Stimulated activated CD4-positive, alpha-beta T cell treated with anti-CD3 and anti-CD28 coated beads, Interleukin-1b, Interleukin-23, amount 100 ng/mL, for 1 hour (primary cell): ENCODE data around the gene TCF4.

Experiments
- DNase-seq, 2 donors: peaks; one replicate each; pipeline ENCODE4 v3.0.0-alpha.2; 2020; ENCODE audit warnings: low read depth in 2 of 2

The TCF4 gene

GRCh38 chr18:55321265-55322177 is 266.5 kb downstream of the TCF4 start:
- DNase-seq, result no peak

GRCh38 chr18:55320424-55321264 is 267.3 kb downstream of the TCF4 start:
- no peak for DNase-seq

- DNase-seq, result no peak
Observed at GRCh38 chr18:55319459-55320193, 268.4 kb downstream of the TCF4 start.

- no peak for DNase-seq
Observed at GRCh38 chr18:55318951-55319441, 269.0 kb downstream of the TCF4 start.

GRCh38 chr18:55317864-55318263 is 270.1 kb downstream of the TCF4 start:
- no peak for DNase-seq

GRCh38 chr18:55317324-55317723 is 270.7 kb downstream of the TCF4 start:
- DNase-seq, result no peak

GRCh38 chr18:55316486-55317184 is 271.4 kb downstream of the TCF4 start:
- no peak for DNase-seq

GRCh38 chr18:55314615-55315237 is 273.3 kb downstream of the TCF4 start:
- no peak for DNase-seq

GRCh38 chr18:55314031-55314430 is 274.0 kb downstream of the TCF4 start:
- DNase-seq, result no peak

GRCh38 chr18:55310863-55311262 is 277.1 kb downstream of the TCF4 start:
- no peak for DNase-seq

GRCh38 chr18:55310044-55310676 is 277.8 kb downstream of the TCF4 start:
- no peak for DNase-seq

- no peak for DNase-seq
Observed at GRCh38 chr18:55309249-55309648, 278.7 kb downstream of the TCF4 start.

- DNase-seq, result no peak
Observed at GRCh38 chr18:55307505-55307904, 280.5 kb downstream of the TCF4 start.

- no peak for DNase-seq
Observed at GRCh38 chr18:55306359-55307024, 281.5 kb downstream of the TCF4 start.

- no peak for DNase-seq
Observed at GRCh38 chr18:55302167-55302833, 285.7 kb downstream of the TCF4 start.

- DNase-seq, result no peak
Observed at GRCh38 chr18:55301824-55302166, 286.2 kb downstream of the TCF4 start.

GRCh38 chr18:55300936-55301531 is 287.0 kb downstream of the TCF4 start:
- DNase-seq, result no peak

- DNase-seq, result no peak
Observed at GRCh38 chr18:55300421-55300935, 287.5 kb downstream of the TCF4 start.

- DNase-seq, result no peak
Observed at GRCh38 chr18:55296778-55297177, 291.2 kb downstream of the TCF4 start.
